ENCODE results near the gene CELSR1.
"Not testable (repeated sequence)": the region's sequence is repeated elsewhere in the genome, so short reads cannot be mapped to it uniquely, and the experiment has no call there.

The CELSR1 gene

DNA sequence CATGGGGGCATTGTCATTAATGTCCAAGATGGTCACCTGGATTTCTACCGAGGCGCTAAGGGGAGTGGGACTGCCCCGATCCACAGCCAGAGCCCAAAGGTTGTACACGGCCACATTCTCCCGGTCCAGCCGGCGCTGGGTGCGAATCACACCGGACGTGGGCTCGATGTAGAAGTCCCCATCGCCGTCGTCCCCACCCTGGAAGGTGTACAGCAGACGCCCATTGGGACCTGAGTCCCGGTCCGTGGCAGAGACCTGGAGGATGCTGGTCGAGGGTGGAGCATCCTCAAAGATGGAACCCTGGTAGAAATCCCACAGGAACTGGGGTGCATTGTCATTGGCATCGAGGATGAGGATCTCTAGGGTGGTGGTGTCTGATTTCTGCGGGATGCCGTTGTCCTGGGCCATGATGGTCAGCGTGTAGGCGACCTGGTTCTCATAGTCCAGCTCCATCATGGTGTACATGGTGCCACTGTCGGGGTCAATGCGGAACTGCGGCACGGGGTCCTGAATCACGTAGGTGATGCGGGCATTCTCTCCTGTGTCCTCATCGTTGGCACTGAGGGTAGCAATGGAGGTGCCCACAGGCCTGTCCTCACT is 3.1 kb downstream of the CELSR1 start:
- DNase-seq (ENCODE audit: low spot score), result no peak

- no peak for DNase-seq (ENCODE audit: low spot score)
Measured at GRCh38 chr22:46533070-46533833, 4.2 kb downstream of the CELSR1 start.

DNA sequence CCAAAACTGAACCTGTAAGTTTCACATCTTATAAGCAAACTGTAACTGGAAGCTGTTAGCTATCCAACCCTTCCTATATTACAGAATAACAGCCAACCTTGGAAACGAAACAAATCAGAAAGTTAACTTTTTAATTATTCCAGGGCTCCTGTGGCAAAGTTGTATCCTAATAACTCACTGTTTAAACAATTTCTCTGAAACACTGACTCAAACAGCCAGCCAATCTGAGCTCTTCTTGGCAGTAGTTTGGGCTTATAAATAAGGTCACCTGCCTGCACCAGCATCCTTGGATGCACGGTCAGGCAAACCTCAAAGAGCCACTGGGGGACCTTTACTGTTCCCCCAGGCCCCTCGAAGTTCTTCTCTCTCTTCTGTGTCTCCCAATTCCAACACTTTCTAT is 5.0 kb downstream of the CELSR1 start:
- DNase-seq (ENCODE audit: low spot score), result no peak

DNA sequence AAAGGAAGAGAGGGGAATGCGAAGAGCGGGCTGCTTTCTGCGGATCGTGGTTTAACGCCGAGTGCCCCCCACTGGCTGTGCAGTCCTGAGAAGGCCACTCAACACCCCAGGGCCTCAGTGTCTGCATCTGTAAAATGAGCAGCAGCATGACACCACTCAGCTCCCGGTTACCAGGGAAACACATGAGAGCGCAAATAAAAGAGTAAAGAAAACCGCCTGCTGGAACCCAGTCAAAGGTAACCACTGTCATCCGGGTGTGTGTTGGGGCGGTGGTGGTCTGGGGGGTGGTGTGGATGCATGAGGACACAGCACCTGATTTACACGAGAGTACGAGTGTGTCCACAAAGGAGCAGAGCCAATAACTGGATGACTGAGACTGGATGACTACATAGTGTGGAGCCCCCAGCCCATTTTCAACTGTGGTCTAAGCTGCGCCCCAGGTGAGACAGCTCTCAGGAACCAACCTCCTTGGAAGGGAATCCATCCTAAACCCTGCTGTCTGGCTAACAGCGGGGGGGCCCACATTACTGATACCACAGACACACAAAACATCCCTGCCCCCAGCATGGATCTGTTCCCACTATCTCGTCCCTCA is 5.7 kb downstream of the CELSR1 start:
- no peak for DNase-seq (ENCODE audit: low spot score)

DNA sequence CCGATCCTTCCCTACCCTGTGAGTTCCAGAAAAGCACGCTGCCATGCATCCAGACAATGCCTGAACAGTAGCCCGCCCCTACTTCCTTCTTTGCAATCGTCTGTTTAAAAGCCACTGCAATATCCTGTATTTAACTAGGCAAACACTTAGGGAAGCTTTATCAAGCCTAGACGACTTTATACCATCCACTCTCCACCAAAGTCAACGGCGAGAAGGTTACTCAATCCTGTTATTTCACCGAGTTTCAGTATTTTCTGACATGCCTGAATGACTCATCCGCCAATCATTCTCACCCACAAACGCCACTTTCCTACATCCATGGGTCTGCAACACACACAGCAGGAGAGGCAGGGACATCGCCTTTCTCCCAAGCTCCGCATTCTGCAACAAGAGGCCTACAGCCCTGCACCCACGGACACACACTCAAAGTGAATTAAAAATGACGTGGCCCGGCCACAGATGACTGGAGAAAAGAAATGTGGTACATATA is 9.3 kb downstream of the CELSR1 start:
- DNase-seq (ENCODE audit: low spot score), result peak; percentile 14

DNA sequence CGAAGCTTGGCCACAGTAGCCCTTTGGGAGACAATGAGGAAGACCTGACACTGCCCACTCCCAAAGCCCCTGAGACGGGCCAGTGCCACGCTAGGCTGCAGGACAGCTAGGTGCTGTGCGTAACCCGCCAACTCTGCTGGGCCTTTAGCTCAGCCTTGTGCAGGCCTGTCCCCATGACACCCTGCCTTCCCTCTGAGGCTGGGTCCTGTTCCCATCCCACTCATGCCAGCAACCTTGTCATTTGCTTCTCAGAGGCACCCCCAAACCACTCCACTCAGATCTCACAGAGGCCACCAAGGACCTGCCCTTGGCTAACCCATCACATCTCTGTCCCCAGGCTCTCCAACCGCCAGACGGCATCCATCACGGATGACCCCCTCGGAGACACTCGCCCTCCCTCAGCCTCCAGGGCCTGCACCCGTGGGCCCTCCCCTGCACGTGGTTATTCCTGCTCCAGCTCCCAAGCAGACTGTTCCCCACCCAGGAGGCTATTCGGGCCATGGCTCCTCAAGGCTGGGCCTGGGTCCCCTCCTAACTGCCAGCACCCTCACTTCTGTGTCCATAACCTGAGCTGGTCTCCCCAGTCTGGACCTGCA is 11.1 kb downstream of the CELSR1 start:
- DNase-seq (ENCODE audit: low spot score), result no peak

DNA sequence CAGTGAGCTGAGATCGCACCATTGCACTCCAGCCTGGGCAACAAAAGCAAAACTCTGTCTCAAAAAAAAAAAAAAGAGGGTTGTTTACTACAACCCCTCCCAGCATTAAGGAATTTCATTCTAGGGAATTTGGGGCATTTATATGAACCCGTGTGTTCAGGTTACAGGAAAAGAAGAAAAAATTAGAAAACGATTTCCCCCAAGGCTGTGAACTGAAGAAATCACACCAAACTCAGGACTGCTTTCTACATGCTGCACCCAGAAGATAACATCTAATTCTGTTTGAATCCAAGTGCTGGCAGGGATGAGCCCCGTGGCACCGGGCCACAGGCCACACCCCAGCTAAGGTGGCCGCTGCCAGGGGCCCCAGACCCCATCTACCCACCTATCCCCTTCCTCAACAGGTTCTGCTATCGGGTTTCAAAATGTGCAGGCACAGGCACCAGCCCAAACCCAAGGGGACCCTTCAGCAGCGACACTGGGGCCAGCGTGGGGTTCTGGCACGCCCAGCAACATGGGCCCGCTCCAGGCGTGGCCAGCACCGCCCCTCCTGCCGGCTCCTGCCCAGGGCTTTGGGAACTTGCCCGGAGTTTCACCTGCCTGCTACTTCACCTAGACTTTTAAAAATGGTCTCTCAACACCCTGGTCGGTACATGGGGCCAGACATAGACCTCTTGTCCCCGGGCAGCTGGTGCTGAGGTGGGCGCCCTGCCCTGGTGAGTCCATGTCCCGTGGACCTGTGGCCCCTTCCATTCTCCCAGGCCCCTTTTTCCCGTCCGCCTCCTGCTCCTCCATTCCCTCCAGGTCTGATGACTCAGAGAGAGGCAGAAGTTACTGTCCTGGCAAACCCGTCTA is 11.8 kb downstream of the CELSR1 start:
- no peak for DNase-seq (ENCODE audit: low spot score)

DNA sequence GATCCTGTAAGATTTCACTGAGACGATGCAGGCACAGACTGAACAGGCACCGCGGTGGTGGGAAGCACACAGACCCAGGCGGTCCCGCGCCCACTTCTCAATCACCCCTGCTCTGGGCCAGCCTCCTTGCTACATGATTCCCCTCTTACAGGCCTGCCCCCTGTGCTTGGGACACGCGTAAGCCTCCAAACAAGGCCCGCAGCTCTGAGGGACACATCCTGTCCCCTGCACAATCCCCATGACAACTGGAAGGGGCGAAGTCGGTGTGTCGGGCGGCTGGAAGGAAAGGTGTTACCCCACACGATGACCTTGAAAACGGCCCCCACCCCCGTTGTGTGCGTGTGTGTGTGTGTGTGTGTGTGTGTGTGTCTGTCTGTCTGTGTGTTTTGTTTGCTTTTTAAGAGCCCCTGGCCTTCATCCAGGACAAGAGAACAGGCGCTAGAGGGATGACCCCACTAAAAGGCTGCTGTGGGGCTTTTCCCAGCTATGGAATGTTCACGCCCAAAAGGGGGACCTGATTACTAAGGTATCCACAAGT is 13.1 kb downstream of the CELSR1 start:
- DNase-seq (ENCODE audit: low spot score), result no peak

- no peak for DNase-seq (ENCODE audit: low spot score)
Measured at GRCh38 chr22:46522797-46523196, 14.6 kb downstream of the CELSR1 start.

DNA sequence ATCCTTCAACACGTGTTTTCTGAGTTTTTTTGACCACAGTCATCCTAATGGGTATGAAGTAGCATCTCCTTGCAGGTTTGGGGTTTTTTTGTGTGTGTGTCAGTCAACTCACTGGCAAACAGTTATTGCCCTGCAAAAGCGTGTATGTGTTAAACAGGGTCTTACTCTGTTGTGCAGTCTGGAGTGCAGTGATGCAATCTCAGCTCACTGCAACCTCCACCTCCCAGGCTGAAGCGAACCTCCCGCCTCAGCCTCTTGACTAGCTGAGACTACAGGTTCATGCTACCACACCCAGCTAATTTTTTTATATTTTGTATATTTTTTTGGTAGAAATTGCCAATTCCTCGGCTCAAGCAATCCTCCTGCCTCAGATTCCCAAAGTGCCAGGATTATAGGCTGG is 15.4 kb downstream of the CELSR1 start:
- DNase-seq (ENCODE audit: low spot score), result no peak

DNA sequence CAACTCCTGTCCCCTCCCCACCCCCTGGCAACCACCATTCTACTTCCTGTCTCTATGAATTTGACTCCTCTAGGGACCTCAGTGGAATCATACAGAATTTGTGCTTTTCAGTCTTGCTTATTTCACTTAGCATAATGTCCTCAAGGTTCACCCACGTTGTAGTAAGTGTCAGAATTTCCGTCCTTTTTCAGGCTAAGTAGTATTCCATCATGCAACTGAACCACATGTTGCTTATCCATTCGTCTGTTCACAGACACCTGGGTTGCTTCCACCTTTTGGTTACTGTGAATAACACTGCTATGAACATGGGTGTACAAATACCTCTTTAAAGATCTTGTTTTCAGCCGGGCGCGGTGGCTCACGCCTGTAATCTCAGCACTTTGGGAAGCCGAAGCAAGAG is 16.5 kb downstream of the CELSR1 start:
- no peak for DNase-seq (ENCODE audit: low spot score)

DNA sequence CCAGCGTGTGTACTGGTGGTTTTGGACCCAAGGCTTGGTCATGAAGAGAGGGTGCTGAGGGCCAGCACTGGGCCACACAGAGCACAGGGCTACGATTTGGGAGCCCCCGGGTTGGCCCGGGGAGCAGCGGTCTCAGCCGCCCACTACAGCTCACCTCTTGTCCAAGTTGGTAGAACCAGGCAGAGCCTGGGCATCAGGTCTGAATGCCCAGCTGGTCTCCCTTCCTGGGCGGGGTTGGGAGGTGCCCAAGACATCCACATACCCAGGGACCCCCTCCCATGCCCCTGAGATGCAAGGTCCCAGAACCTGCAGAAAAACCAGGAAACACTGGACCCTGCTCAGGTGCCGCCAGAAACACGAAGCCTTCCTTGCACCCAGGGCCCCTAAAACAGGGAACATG is 18.0 kb downstream of the CELSR1 start:
- no peak for DNase-seq (ENCODE audit: low spot score)

GRCh38 chr22:46518542-46519325 is 18.7 kb downstream of the CELSR1 start:
- no peak for DNase-seq (ENCODE audit: low spot score)

GRCh38 chr22:46518038-46518437 is 19.4 kb downstream of the CELSR1 start:
- DNase-seq (ENCODE audit: low spot score), result no peak

DNA sequence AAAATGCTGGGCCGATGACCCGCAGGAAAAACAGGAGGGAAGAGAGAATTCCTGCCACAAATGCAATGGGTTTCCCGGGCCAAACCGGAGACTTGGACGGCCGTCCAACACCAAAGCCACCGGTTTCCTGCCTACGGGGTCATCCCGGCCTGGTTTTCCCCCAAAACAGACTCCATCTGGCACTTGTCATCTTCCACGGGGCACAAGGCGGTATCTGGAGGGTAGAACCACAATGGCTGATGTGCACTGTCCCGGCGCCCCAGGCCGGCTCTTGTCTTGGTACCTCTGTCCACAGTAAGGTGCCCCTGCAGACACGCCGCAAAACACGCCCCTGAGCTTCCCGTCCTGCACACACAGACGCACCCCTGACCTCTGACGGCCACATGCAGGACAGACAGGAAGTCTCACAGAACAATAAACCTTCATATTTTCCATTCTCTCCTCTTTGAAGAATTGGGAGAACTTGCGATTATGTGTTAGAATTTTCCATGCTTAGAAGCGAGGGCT is 20.1 kb downstream of the CELSR1 start:
- DNase-seq (ENCODE audit: low spot score), result no peak

GRCh38 chr22:46516638-46517037 is 20.8 kb downstream of the CELSR1 start:
- DNase-seq (ENCODE audit: low spot score), result no peak

GRCh38 chr22:46516112-46516487 is 21.3 kb downstream of the CELSR1 start:
- DNase-seq (ENCODE audit: low spot score), result not testable (repeated sequence)

DNA sequence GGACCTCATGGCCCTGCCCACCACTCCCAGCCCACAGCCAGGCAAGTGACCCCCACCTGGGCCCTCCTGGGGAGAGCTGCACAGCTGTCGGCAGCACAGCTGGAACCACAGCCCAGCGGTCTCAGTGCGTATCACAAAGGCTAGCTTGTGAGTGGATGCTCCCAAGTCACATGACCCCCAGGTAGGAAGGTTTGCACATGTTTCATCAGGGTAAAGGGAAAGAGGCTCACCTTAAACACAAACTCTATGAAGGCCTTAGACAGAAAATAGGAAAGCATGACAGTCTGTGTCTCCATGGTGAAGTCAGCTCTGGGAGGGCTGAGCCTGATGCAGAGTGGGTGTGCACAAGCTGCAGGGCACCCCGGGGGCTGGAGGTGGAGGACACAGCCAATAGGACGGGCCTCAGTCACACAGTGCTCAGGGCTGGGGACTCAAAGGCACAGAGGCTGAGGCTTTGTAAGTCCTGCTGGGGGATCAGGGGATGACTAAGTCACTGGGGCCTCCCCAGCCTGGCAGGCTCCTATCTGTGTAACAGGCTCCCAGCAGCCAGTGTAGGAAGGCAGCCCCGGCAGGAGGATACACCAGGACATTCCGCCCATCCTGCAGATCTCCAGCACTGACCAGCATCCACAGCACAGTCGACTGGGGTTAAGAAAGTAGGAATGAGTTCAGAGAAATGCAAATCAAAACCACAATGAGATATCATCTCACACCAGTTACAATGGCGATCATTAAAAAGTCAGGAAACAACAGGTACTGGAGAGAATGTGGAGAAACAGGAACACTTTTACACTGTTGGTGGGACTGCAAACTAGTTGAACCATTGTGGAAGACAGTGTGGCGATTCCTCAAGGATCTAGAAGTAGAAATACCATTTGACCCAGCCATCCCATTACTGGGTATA is 22.0 kb downstream of the CELSR1 start:
- no peak for DNase-seq (ENCODE audit: low spot score)

DNA sequence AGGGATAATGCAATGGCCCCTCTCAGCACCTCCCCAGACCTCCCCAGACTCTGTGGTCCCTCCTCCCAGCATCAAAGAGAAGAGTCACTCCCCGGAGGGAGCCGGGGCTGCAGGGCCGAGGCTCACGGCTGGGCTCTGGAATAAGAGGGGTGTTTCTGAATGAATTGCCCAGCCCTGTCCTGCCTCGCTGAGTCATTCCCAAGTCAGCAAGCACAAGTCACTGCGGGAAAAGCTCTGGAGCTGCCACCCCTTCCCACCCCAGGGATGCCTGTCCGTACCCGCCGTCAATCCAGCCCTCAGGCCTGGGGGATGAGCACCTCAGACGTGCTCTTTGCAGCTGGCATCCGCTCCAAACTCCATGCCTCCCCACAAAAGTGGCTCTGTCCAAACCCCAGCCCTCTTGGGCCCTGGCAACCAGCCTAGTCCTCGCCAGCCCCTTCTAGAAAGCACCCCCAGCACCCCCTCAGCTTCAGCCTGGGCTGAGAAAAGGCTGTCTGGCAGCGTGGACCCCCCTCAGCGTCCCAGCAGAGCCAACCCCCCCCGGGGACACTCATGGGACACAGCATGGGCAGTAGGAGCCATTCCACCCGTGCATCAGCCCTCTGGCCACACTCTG is 22.7 kb downstream of the CELSR1 start:
- DNase-seq (ENCODE audit: low spot score), result no peak
